Medulla oblongata (tissue), 1 donor: ENCODE results near the gene RASAL2.

ENCODE experiments used
- DNase-seq: peaks from one replicate; pipeline ENCODE4 v3.0.0-alpha.2; 2015; ENCODE audit errors: extremely low spot score

Gene RASAL2

GRCh38 chr1:178509414-178510007 is 415.6 kb downstream of the RASAL2 start:
- no peak for DNase-seq

GRCh38 chr1:178510155-178510554 is 416.3 kb downstream of the RASAL2 start:
- DNase-seq = no peak

GRCh38 chr1:178512566-178513277 is 418.8 kb downstream of the RASAL2 start, which contains the start of gene TEX35:
Gene TEX35 (plus strand): TSS chr1:178513109. CDS start chr1:178513189, 80 bp downstream.
- DNase-seq = no peak

GRCh38 chr1:178513278-178513983 is 419.5 kb downstream of the RASAL2 start:
- no peak for DNase-seq

GRCh38 chr1:178516110-178516509 is 422.2 kb downstream of the RASAL2 start:
- no peak for DNase-seq

GRCh38 chr1:178518894-178519293 is 425.0 kb downstream of the RASAL2 start:
- no peak for DNase-seq

GRCh38 chr1:178520803-178521202 is 426.9 kb downstream of the RASAL2 start:
- DNase-seq = no peak

GRCh38 chr1:178521241-178521640 is 427.3 kb downstream of the RASAL2 start:
- no peak for DNase-seq

GRCh38 chr1:178527117-178527516 is 433.2 kb downstream of the RASAL2 start:
- no peak for DNase-seq

GRCh38 chr1:178528228-178528952 is 434.5 kb downstream of the RASAL2 start:
- DNase-seq = no peak

- no peak for DNase-seq
These were observed 435.0 kb downstream of the RASAL2 start for GRCh38 chr1:178528953-178529335.

GRCh38 chr1:178529364-178530036 is 435.6 kb downstream of the RASAL2 start:
- no peak for DNase-seq

GRCh38 chr1:178530037-178530402 is 436.1 kb downstream of the RASAL2 start:
- no peak for DNase-seq

GRCh38 chr1:178530502-178530901 is 436.6 kb downstream of the RASAL2 start:
- no peak for DNase-seq

- no peak for DNase-seq
These were observed 438.0 kb downstream of the RASAL2 start for GRCh38 chr1:178531887-178532286.

- DNase-seq = peak; percentile 89
These were observed 438.5 kb downstream of the RASAL2 start for GRCh38 chr1:178532392-178532791.

GRCh38 chr1:178533121-178533946 is 439.4 kb downstream of the RASAL2 start:
- DNase-seq = no peak
